Effector memory CD4-positive, alpha-beta T cell (primary cell): Measurements from ENCODE around the gene FNDC1.

ENCODE experiments used
- DNase-seq, 3 donors: peaks; one replicate each; pipeline ENCODE4 v3.0.0-alpha.2; 2020
- H3K27ac ChIP-seq: 2 replicates; pipeline ENCODE4 v1.7.0; 2013; ENCODE audit warnings: mild to moderate bottlenecking, low read length, moderate library complexity; ENCODE audit not compliant: insufficient read depth, poor library complexity, severe bottlenecking
- H3K27me3 ChIP-seq: replicated peaks from 2 replicates; pipeline ENCODE4 v1.7.0; 2013; ENCODE audit warnings: mild to moderate bottlenecking, low read length; ENCODE audit not compliant: insufficient read depth, control insufficient read depth, poor library complexity, severe bottlenecking
- H3K36me3 ChIP-seq: 2 replicates; pipeline ENCODE4 v1.7.0; 2013; ENCODE audit warnings: mild to moderate bottlenecking, low read length, moderate library complexity; ENCODE audit not compliant: control insufficient read depth, insufficient read depth
- H3K4me1 ChIP-seq: 2 replicates; pipeline ENCODE4 v1.7.0; 2013; ENCODE audit warnings: low read length, mild to moderate bottlenecking; ENCODE audit not compliant: control insufficient read depth, insufficient read depth, poor library complexity, severe bottlenecking
- H3K4me3 ChIP-seq: 2 replicates; pipeline ENCODE4 v1.7.0; 2013; ENCODE audit warnings: low read length, low read depth, mild to moderate bottlenecking; ENCODE audit not compliant: insufficient read depth, poor library complexity, severe bottlenecking
- H3K9me3 ChIP-seq: 2 replicates; pipeline ENCODE4 v1.7.0; 2013; ENCODE audit warnings: mild to moderate bottlenecking, low read length, moderate library complexity; ENCODE audit not compliant: control insufficient read depth

FNDC1 gene

DNA sequence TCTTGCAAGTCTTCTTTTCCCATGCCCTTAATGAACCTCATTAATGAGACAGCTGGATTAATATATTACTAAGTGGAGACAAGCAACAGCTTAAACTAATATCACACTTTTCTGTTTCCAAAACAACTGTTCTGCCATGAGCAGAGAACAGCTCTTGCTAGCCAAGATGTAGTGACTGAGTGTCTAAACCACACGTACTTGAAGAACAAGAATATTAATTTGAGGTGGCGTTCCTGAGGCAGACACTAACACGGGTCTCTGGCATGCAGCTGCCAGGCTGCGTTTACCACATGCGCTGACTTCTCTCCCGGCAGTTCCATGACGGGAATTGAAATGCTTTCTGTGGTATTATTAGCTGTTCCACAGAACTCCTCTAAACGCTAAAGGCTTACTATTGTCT is 80.6 kb downstream of the FNDC1 start:
- H3K4me1 ChIP-seq, result no peaks in the 10 kb centered on the region
- H3K9me3 ChIP-seq, result no peaks in the 10 kb centered on the region
- H3K4me3 ChIP-seq, result no peak overlapping the region
- no peak for DNase-seq
- no peaks in the 10 kb centered on the region for H3K36me3 ChIP-seq
- H3K27ac ChIP-seq, result no peak overlapping the region
- no peaks in the 10 kb centered on the region for H3K27me3 ChIP-seq

DNA sequence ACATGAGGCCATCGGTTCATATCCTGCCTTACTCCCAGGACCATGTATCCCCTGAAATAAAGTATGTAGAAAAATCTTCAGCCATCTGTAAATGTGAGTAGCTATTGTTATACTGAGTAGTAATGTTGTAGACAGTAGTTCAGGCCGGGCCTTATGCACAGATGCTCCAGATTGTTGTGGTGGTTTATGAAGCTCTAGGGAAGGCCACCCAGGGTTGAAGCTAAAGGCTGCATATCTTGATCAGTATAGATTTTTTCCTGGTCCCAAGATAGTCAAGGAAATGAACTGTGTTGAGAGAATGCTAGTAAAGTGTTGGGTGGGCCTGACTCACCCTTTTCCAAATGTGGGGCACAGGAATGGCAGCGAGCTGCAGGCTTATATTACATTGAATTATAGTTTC is 81.4 kb downstream of the FNDC1 start:
- DNase-seq, result no peak
- Histone ChIP-seq H3K36me3 (no peaks in the 10 kb centered on the region), H3K4me3 (no peak overlapping the region), H3K4me1 (no peaks in the 10 kb centered on the region), H3K9me3 (no peaks in the 10 kb centered on the region), H3K27ac (no peak overlapping the region), H3K27me3 (no peaks in the 10 kb centered on the region)

DNA sequence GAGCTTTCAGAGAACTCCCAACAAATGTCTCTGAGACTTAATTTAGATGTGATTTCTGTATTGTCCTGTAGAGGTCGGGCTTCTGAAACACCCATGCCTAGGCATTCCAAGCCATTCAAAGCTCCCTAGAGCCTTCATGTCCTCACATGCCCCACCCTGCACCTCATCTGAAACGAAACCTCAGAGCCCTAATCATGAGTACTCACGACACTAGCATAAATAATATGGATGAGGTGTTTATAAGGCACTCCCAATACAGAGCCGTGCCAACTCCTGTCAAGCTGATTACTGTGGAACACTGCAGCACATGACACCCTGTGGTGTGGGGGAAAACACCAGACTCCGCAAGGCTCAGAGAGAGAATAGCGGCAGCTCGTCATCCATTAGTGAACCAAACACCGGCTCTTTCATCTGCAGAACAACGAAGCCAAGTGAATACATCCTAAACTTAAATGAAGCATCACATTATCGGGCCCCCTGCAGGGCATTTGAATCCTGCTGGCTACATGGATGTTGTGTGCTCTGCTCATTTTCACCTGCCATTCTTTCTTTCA is 83.8 kb downstream of the FNDC1 start:
- H3K4me1 ChIP-seq, result no peaks in the 10 kb centered on the region
- H3K27ac ChIP-seq, result no peak overlapping the region
- DNase-seq, result no peak
- no peak overlapping the region for H3K4me3 ChIP-seq
- no peaks in the 10 kb centered on the region for H3K27me3 ChIP-seq
- H3K36me3 ChIP-seq, result no peaks in the 10 kb centered on the region
- no peaks in the 10 kb centered on the region for H3K9me3 ChIP-seq

DNA sequence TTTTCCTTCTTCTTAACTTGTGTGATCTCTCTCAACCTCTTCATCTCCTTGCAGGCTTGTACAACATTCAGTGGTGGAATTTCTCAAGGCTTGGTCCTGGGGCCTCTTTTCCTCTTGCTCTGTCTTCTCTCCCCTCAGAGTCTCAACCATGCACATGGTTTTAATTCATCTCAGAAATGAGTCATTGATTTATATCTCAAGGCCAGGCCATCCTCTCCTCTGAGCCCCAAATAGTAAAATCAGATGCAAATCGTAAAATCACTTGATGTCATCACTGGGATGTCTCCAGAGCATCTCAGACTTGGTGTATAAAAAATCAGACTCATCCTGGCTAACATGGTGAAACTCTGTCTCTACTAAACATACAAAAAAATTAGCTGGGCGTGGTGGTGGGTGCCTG is 85.0 kb downstream of the FNDC1 start:
- H3K4me1 ChIP-seq, result no peaks in the 10 kb centered on the region
- no peaks in the 10 kb centered on the region for H3K9me3 ChIP-seq
- no peaks in the 10 kb centered on the region for H3K27me3 ChIP-seq
- no peak for DNase-seq
- no peak overlapping the region for H3K4me3 ChIP-seq
- no peak overlapping the region for H3K27ac ChIP-seq
- no peaks in the 10 kb centered on the region for H3K36me3 ChIP-seq

DNA sequence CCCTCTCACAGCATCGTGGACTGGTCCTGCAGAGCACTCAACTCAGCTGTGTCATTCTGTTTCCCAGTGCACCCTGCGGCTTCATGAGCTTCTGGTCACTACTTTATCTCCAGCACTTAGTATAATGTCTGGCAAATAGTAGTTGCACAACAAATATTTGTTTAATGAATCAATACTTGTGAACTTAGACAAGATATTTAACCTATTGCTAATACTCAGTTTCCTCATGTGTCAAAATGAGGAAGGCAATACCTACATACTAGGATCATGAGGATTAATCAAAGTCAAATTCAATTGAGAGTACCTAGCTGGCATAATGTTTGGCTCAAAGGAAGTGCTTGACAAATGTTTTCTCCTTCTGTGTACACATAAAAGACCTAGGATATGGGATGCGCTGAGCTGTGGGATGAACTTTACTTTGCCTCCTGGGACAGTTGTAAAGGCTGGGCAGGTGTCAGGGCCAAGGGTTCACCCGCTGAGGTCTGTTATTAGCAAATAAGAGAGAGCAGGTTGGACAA is 86.3 kb downstream of the FNDC1 start:
- Histone ChIP-seq H3K4me3 (no peak overlapping the region), H3K27ac (no peak overlapping the region), H3K4me1 (no peaks in the 10 kb centered on the region), H3K36me3 (no peaks in the 10 kb centered on the region), H3K9me3 (no peaks in the 10 kb centered on the region), H3K27me3 (no peaks in the 10 kb centered on the region)
- DNase-seq, result no peak

DNA sequence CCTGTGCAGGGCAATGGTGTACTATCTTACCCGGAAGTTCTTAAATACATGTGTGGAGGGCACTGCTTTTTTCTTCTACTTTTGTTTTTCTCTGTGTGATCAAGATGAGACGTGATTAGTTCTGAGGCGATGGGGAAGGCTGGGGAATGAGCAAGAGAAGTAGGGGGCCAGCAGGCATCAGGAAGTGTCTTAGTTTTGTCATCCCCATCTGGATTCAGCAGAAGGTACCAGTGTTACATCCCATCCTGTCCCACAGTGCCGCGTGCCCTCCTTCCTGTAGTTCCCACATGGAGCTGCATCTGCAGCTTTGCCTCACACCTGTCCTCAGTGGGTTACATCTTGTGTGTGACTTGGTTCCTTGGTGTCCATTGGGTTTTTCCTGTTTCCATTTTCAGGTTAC is 86.9 kb downstream of the FNDC1 start:
- no peak for DNase-seq
- Histone ChIP-seq H3K36me3 (no peaks in the 10 kb centered on the region), H3K27ac (no peak overlapping the region), H3K27me3 (no peaks in the 10 kb centered on the region), H3K9me3 (no peaks in the 10 kb centered on the region), H3K4me1 (no peaks in the 10 kb centered on the region), H3K4me3 (no peak overlapping the region)

DNA sequence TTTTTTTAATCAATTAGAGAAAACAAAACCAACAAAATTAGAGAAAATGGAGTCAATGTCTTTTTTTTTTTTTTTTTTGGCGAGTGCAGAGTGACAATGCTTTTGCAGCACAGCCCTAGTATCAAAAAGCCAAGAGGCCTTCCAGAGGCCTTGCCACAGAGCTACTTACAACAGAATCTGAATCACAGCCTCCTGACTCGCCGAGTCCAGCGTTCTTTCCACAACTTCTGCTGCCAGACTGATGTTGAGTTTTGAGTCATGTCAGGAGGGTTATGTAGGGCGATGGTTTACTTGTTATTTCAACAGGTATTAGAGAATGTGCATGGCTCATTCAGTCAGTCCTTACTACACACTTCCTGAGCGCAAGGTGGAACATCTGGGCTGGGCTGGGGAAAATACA is 88.6 kb downstream of the FNDC1 start:
- Histone ChIP-seq H3K27me3 (no peaks in the 10 kb centered on the region), H3K27ac (no peak overlapping the region), H3K4me1 (no peaks in the 10 kb centered on the region), H3K9me3 (no peaks in the 10 kb centered on the region), H3K4me3 (no peak overlapping the region), H3K36me3 (no peaks in the 10 kb centered on the region)
- no peak for DNase-seq

DNA sequence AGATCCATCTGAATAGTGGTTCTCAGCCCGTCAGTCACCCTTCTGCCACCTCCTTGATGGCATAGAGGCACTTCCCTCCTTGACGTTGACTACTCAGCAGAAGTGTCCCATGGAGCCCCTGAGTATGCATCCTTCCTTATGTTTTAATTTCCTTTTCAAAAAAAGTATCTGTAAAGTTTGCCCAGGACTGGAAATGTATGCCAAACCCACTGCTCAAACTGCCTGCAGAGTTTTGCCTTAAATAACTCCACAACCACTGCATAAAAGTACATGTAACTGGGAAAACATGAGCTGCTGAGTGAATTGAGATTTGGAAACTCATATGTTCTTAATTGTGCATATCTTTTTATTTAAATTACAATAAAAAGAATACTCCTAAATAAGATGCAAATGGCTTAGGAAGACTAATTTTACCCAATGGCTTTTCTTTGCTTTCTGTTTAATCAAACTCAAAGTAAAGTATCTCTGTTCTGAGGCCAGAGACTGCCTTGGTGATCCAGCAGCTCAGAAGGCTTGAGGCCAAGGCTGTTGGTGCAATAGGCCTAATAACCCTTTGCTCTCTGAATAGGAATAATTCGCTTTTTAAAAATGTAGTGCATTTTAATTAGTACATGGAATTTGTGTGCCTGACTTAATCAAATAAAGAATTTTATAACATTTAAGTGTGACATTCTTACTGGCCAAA is 90.4 kb downstream of the FNDC1 start:
- H3K27ac ChIP-seq, result no peak overlapping the region
- no peaks in the 10 kb centered on the region for H3K9me3 ChIP-seq
- no peaks in the 10 kb centered on the region for H3K27me3 ChIP-seq
- no peaks in the 10 kb centered on the region for H3K36me3 ChIP-seq
- no peaks in the 10 kb centered on the region for H3K4me1 ChIP-seq
- DNase-seq, result no peak
- no peak overlapping the region for H3K4me3 ChIP-seq

DNA sequence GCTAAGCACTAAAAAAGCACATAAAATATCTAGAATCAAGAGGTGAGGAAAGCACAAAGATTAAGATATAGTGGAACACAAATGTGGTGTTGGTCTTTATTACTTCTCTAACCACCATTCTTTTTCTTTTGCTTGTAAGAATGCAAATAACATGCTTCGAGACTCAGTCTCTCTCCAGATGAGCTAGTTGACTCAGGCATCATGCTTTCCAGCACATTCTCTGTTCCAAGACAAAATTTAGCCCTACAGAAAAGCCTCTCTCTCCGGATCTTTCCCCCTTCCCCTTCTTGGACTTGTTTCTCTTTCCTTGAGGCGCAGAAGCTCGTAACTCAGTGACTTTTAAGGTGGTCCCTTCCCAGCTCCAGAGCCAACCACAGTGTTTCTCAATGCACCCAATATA is 91.0 kb downstream of the FNDC1 start:
- no peak overlapping the region for H3K4me3 ChIP-seq
- no peak for DNase-seq
- no peak overlapping the region for H3K27ac ChIP-seq
- no peaks in the 10 kb centered on the region for H3K9me3 ChIP-seq
- H3K4me1 ChIP-seq, result no peaks in the 10 kb centered on the region
- no peaks in the 10 kb centered on the region for H3K36me3 ChIP-seq
- H3K27me3 ChIP-seq, result no peaks in the 10 kb centered on the region

DNA sequence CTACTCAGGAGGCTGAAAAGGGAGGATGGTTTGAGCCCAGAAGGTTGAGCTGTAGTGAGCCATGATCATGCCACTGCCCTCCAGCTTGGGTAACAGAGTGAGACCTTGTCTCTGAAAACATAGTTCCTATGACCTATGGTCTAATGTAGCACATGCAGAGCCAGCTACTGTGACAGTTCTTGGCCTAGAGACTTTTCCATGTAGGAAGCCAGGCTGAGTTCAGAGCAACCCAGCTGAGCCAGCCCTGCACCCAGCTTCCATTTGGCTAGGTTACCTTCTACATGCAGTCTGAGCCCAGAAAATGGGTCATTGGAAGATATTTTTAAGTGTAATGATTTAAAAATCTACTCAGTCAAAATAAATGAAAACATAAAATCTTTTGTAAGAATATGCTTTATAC is 92.8 kb downstream of the FNDC1 start:
- H3K36me3 ChIP-seq, result no peaks in the 10 kb centered on the region
- no peaks in the 10 kb centered on the region for H3K4me1 ChIP-seq
- no peaks in the 10 kb centered on the region for H3K27me3 ChIP-seq
- H3K4me3 ChIP-seq, result no peak overlapping the region
- no peak for DNase-seq
- H3K9me3 ChIP-seq, result no peaks in the 10 kb centered on the region
- no peak overlapping the region for H3K27ac ChIP-seq
